Activated T-cell treated with anti-CD3 and anti-CD28 coated beads, Interleukin-2, amount 50 U/mL, for 72 hours (primary cell): ENCODE measurements around the gene NDUFS1. TPM values are rescaled to one million over a fixed set of nuclear protein-coding genes. Genes with fewer than 3 reads are reported as not detected.
"Not testable (repeated sequence)": the region's sequence is repeated elsewhere in the genome, so short reads cannot be mapped to it uniquely, and the experiment has no call there.

Experiments
- ATAC-seq, 2 donors: fragments of 150-1000 bp; cut with Tn5 transposase; replicated peaks in 1 of 2; 2 replicates each; pipeline ENCODE4 v1.10.0; 2021; ENCODE audit warnings: moderate library complexity in 2 of 2, mild to moderate bottlenecking in 1 of 2
- DNase-seq, 2 donors: peaks; one replicate each; pipeline ENCODE4 v3.0.0; 2021 to 2022; ENCODE audit warnings: mixed read lengths in 1 of 2
- H3K27ac Mint-ChIP-seq: one replicate; pipeline ENCODE4 v1.8.0; 2022; ENCODE audit warnings: mild to moderate bottlenecking, moderate library complexity, mixed read lengths
- H3K27me3 Mint-ChIP-seq: one replicate; pipeline ENCODE4 v1.8.0; 2022; ENCODE audit warnings: low read depth, mixed read lengths
- H3K36me3 Mint-ChIP-seq, 2 donors: one replicate each; pipeline ENCODE4 v1.8.0; 2022; ENCODE audit warnings: mixed read lengths in 2 of 2, mild to moderate bottlenecking in 1 of 2; ENCODE audit not compliant: insufficient read depth in 2 of 2
- H3K4me1 Mint-ChIP-seq: one replicate; pipeline ENCODE4 v1.8.0; 2022; ENCODE audit warnings: low read depth, mixed read lengths
- H3K4me3 Mint-ChIP-seq, 2 donors: one replicate each; pipeline ENCODE4 v1.8.0; 2022; ENCODE audit warnings: mild to moderate bottlenecking in 2 of 2, mixed read lengths in 2 of 2, moderate library complexity in 2 of 2
- H3K9me3 Mint-ChIP-seq, 2 donors: one replicate each; pipeline ENCODE4 v1.8.0; 2022; ENCODE audit warnings: mixed read lengths in 2 of 2
- total RNA-seq, 2 donors: library from RNA; stranded (reverse); gene quantifications; one replicate each; pipeline ENCODE4 v1.2.3, GENCODE V29; 2022

The NDUFS1 gene
- total RNA-seq, 2 donors from 2014 or later: 72.2 to 90.2 TPM

DNA sequence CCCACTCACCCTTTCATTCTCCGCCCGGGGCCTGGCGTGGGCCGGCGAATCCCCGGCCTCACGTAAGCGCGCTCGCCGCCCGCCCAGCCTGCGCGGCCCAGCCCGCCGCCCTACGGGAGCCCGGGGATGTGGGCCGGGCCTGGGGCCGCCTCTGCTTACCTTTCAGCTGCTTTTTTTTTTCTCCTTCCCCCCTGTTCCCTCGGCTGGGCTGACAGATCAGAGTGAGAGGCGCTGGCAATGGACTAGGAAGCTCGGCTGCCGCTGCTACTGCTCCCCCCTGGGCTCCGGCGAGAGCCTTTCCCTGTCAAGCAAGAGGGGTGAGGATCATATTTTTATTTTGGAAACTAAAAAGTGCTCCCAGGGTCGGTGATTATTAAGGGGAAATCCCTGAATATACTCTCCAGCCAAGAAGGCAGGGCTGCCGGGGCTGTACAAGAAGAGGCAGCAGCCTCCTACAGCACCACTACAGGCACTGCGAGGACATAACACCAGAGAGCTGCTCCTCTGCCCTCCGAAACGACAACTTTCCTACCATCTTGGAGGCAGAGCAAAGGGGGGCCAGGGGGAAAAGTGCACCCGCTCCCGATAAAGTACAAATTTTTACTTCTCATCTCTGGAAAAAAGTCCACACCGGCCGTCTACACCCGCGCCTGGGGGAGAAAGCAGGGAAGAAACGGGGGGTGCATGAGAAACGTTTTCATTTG, 73.3 kb downstream of the NDUFS1 start, which contains the start of gene INO80D:
INO80D (minus strand) TSS at position 433 of the 704 bp plus-strand sequence. CDS start 23,158 bp downstream, outside the sequence.
- H3K27me3 Mint-ChIP-seq: no peaks in the 10 kb centered on the region
- H3K27ac Mint-ChIP-seq: peak within 1 kb of the TSS; percentile 100
- no peaks in the 10 kb centered on the region for H3K9me3 Mint-ChIP-seq
- ATAC-seq (peak; percentile 93 to 95), DNase-seq (peak; percentile 78 to 86)
- peaks cover 23% of the 10 kb centered on the region for H3K4me1 Mint-ChIP-seq
- peak within 1 kb of the TSS; percentile 99 to 100 for H3K4me3 Mint-ChIP-seq
- peaks cover 6 to 11% of the 10 kb centered on the region in 2 donors for H3K36me3 Mint-ChIP-seq

DNA sequence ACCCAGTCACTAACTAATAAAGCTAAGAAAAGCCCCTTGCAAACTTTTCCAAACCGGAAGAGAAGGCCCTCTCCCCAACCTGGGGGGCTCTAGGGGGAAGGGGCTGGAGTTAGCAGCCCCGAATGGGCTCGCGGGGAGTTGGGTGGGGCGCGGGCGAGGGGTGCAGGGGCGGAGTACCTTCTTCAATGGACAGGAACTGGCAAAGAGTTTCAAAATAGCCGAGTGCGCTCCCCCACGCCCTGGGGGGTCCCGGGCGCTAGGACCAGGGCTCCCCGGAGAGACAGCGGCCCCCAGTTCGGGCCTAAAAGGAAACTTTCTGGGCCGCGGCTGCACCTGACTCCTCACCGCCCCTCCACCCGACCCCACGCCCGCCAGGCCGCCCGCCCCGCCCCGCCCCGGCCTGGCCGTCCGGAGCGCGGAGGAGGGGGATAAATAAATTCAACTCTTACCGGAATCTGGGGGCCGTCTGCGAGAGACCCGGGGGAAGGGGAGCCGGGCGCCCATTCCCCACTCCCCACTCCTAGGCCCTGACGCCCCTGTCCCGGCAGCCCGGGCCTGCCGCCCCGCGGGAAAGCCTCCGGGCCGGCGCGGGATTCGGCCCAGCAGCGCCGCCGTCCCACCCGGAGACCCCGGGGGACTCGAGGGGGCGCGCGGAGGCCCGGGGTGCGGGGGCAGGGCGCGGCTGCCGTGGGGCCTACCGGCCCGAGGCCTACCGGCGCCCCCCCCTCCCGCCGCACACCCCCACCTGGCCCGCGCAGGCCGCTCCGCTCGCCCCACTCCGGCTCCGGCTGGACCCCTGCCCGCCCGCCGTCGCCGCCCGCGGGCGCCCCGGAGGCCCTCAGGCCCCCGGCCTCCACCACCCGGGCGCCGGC, 74.1 kb downstream of the NDUFS1 start:
- Mint-ChIP-seq H3K27ac (peak overlapping the region; percentile 100), H3K4me1 (peaks cover 25% of the 10 kb centered on the region)
- peak; percentile 43 to 49 for ATAC-seq

DNA sequence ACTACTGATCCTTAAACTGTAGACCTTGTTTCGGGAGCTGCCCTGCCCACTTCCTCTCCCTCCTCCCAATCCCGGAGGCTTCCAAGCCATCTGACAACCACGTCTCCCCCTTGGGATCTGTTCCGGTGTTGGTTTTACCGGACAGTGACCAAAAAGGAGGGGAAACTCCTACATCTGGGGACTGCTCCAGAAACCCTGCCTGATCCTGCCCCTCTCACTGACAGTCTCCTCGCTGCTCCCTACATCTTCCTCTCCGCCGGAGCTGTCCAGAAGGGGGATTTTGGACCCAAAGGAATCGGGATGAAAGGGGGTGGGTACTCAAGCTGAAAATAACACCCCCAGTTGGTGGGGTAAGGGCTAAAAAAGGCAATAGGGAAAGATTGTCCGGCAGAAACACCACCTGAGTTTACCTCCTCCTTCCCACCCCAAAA, 74.8 kb downstream of the NDUFS1 start:
- peaks cover 6 to 11% of the 10 kb centered on the region in 2 donors for H3K36me3 Mint-ChIP-seq
- peak overlapping the region; percentile 99 for H3K4me3 Mint-ChIP-seq
- no peaks in the 10 kb centered on the region for H3K27me3 Mint-ChIP-seq
- H3K9me3 Mint-ChIP-seq: no peaks in the 10 kb centered on the region
- ATAC-seq (no peak), DNase-seq (peak; percentile 15 to 17)
- H3K4me1 Mint-ChIP-seq: peaks cover 31% of the 10 kb centered on the region
- H3K27ac Mint-ChIP-seq: peak overlapping the region; percentile 98

More for the DNA sequence above, 74.1 kb downstream of the NDUFS1 start:
- DNase-seq: peak; percentile 54 to 58
- H3K27me3 Mint-ChIP-seq: no peaks in the 10 kb centered on the region
- peak overlapping the region; percentile 99 to 100 for H3K4me3 Mint-ChIP-seq
- H3K9me3 Mint-ChIP-seq: no peaks in the 10 kb centered on the region
- H3K36me3 Mint-ChIP-seq: peaks cover 6 to 11% of the 10 kb centered on the region in 2 donors

DNA sequence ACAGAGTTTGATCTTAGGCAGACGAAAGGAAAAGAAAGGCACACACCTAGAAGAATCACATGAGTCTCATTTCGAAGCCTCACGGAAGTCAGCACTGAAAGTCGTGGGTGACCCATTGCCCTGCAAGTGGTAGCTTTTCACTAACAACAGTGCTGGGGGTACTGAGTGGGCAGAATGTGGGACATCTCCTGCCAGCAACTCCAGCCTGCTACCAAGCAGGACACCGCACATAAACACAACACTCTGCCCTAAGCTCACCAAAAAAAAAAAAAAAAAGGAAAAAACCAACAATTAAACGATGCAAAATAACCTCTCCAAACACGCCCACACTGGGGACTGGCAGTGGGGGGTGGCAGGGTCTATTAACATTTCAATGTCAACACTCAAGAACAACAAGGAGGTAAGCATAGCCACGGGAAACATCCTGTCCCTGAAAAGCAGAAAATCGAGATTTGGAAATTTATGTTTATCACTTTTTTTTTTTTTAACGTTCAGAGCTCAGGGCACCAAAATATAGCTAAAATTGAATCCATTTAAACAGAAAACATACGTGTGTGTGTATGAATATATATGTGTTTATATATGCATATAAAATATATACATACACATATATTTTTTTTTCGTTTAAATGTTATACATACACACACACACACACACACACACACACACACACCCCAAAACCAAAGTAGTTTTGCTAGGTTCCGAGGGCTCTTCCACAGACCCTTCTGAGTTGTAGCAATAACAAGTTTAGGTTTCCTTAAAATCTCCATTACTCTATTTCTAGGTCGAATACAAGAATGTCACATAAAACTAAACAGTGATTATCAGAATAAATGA, 75.4 kb downstream of the NDUFS1 start:
- H3K27me3 Mint-ChIP-seq: no peaks in the 10 kb centered on the region
- H3K27ac Mint-ChIP-seq: peak overlapping the region; percentile 98
- ATAC-seq: peak in 1 of 2 donors; percentile 8
- peak; percentile 36 to 47 for DNase-seq
- peaks cover 6 to 11% of the 10 kb centered on the region in 2 donors for H3K36me3 Mint-ChIP-seq
- H3K4me3 Mint-ChIP-seq: peak overlapping the region; percentile 99
- no peaks in the 10 kb centered on the region for H3K9me3 Mint-ChIP-seq
- peaks cover 35% of the 10 kb centered on the region for H3K4me1 Mint-ChIP-seq

DNA sequence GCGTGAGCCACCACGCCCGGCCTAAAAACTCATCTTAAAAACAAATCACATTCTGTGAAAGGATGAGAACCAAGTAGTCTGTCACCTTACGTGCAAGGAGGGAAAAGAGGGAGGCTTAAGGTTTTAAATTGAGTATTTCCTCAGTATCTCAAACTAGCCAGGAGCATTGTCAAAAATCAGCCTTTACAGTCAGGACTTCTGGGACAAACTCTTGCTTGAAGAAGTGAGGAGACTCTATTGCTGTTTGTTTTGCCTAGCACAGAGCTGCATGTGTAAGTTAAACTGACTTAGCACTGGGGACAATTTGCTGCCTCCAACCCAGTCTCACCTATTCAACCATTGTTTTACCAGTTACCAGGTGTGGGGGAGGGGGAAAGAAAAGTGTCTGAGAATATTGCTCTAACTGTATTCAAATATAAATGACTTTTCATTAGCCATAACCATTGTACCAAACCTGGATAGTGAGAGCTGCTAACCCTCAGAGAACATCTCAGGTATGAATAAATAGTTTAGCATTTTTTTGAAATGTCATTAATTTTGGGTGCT, 76.9 kb downstream of the NDUFS1 start:
- H3K4me3 Mint-ChIP-seq: no peak overlapping the region
- H3K4me1 Mint-ChIP-seq: peaks cover 35% of the 10 kb centered on the region
- no peak for DNase-seq
- no peak overlapping the region for H3K27ac Mint-ChIP-seq
- peaks cover 6 to 11% of the 10 kb centered on the region in 2 donors for H3K36me3 Mint-ChIP-seq
- H3K27me3 Mint-ChIP-seq: no peaks in the 10 kb centered on the region
- ATAC-seq: no peak
- no peaks in the 10 kb centered on the region for H3K9me3 Mint-ChIP-seq

DNA sequence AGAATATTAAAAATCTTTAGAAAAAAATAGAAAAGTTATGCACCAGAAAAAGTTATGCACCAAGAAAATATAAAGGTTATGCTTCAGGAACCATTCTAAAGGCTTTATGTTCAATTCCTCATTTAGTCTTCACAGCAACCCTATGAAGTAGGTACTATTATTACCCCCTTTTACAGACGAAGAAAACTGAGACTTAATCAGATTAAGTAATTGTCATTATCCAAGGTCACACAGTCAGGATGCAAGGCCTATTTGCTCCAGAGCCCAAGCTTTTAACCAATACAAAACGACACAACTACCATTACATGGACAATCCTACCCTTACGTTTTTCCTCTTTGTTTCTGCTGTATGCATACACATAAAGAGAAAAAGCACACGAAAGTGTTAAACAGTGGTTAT, 78.3 kb downstream of the NDUFS1 start:
- Mint-ChIP-seq H3K27ac (no peak overlapping the region), H3K4me1 (peaks cover 35% of the 10 kb centered on the region), H3K9me3 (no peaks in the 10 kb centered on the region), H3K36me3 (peaks cover 6 to 8% of the 10 kb centered on the region in 2 donors), H3K27me3 (no peaks in the 10 kb centered on the region), H3K4me3 (no peak overlapping the region)
- no peak for ATAC-seq
- no peak for DNase-seq

DNA sequence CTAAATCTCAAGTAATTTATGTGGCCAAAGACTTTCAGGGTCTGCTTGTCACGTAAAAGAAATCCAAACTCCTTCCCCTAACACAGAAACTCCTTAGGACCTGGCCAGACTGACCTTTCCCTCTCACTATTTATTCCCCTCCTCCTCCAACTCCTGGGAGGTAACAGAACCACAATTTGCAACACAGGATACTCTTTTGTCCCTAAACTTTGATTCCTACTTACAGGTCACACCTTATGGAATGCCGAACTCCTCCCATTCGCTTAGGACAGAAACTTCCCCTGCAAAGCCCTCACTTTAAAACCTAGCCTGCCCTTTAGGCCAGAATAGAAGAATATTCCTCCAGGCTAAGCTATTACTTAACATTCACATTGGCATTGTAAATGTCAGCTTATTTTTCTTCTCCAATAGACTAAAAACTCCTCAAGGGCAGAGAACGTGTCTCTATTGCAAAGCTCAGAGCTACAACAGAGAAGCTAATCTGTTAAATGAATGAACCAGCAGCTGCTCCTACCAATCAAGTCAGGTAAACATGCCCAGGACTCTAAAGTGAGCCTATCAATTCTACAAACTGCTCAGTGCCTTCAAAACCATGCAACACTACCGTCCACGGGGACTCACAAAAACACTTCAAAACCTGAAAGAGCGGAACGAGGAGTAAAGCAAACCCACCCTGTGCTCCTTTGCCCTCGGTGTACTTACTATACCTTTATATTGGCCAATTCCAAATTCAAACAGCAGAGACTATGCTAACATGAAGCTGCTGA, 79.4 kb downstream of the NDUFS1 start:
- H3K9me3 Mint-ChIP-seq: no peaks in the 10 kb centered on the region
- no peak overlapping the region for H3K4me3 Mint-ChIP-seq
- H3K27me3 Mint-ChIP-seq: no peaks in the 10 kb centered on the region
- H3K36me3 Mint-ChIP-seq: peaks cover 4 to 6% of the 10 kb centered on the region in 2 donors
- no peak overlapping the region for H3K27ac Mint-ChIP-seq
- peaks cover 35% of the 10 kb centered on the region for H3K4me1 Mint-ChIP-seq
- DNase-seq: no peak
- no peak for ATAC-seq

DNA sequence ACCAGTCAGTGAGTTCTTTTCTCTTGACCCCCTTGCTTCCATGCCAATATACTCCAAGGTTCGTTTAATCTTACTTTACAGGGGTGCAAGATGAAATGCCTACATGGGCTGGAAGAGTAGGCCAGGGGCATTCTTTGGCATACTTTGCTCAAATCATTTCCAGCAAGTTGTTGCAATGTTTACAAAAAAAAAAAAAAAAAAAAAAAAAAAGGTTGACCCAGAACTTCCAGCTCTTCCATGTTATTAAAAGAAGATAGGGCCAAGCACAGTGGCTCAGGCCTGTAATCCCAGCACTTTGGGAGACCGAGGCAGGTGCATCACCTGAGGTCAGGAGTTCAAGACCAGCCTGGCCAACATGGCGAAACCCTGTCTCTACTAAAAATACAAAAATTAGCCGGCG, 81.4 kb downstream of the NDUFS1 start:
- H3K4me3 Mint-ChIP-seq, H3K9me3 Mint-ChIP-seq, H3K27ac Mint-ChIP-seq, H3K36me3 Mint-ChIP-seq, ATAC-seq, DNase-seq, H3K27me3 Mint-ChIP-seq: not testable (repeated sequence)
- H3K4me1 Mint-ChIP-seq: peaks cover 34% of the 10 kb centered on the region

DNA sequence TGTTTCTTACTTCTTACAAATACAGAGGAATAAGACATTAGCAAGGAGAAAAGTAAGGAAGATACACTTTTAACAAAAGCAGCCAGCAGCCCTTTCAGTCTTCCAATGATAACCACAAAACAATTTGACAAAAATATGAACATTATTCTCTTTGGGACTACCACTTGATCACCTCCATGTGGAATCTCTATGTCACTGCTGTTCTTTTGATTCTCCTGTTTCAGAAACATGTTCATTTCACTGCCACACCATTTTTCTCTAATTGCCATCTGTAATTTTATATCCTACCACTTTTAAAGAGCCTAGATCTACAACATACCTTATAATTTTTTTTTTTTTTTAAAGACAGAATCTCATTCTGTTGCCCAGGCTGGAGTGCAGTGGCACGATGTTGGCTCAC, 84.1 kb downstream of the NDUFS1 start:
- H3K27me3 Mint-ChIP-seq: no peaks in the 10 kb centered on the region
- no peak for DNase-seq
- H3K4me3 Mint-ChIP-seq: no peak overlapping the region
- no peak overlapping the region for H3K27ac Mint-ChIP-seq
- no peaks in the 10 kb centered on the region for H3K9me3 Mint-ChIP-seq
- peaks cover 21% of the 10 kb centered on the region for H3K4me1 Mint-ChIP-seq
- ATAC-seq: no peak
- peaks cover 0 to 2% of the 10 kb centered on the region in 2 donors for H3K36me3 Mint-ChIP-seq

DNA sequence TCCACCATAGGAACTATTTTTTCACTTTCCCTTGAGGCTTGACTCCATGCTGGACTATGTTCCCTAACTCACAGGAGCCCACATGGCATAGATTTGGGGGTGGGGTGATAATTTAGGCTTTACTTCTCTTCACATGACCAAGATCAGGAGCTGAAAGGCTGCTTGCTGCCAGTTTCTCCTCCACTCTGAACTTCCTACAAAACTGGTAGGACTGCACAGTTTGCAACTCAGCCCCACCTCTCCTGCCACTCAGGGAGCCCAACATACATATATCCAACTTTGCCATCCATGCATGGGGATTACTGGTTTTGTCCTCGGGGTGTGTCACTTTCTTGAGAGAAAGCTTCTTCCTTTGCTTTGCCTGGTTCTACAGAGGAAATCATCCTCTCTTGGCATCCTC, 87.4 kb downstream of the NDUFS1 start:
- no peaks in the 10 kb centered on the region for H3K9me3 Mint-ChIP-seq
- DNase-seq: no peak
- H3K27me3 Mint-ChIP-seq: no peaks in the 10 kb centered on the region
- H3K4me1 Mint-ChIP-seq: peaks cover 20% of the 10 kb centered on the region
- H3K27ac Mint-ChIP-seq: peak overlapping the region; percentile 24
- ATAC-seq: no peak
- no peak overlapping the region for H3K4me3 Mint-ChIP-seq
- H3K36me3 Mint-ChIP-seq: peaks cover under 1 to 2% of the 10 kb centered on the region in 2 donors

DNA sequence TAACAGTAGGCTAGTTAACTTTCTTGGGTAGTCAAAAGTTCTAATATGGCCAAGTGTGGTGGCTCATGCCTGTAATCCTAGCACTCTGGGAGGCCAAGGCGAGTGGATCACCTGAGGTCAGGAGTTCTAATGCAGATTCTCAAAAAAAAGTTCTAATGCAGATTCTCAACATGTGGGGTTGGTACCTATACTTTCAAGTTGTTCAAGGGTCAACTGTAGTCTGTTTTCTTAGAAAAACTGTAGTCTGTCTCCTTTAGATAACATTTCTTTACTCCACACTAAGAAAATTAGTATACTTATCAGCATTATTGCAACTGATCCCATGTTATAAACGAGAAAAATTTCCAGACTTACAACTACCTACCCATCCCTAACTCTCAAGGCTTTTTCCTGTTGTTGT, 89.8 kb downstream of the NDUFS1 start:
- DNase-seq: no peak
- Mint-ChIP-seq H3K27ac (no peak overlapping the region), H3K4me1 (peaks cover 38% of the 10 kb centered on the region), H3K27me3 (no peaks in the 10 kb centered on the region), H3K9me3 (no peaks in the 10 kb centered on the region), H3K36me3 (peaks cover 2 to 7% of the 10 kb centered on the region in 2 donors), H3K4me3 (no peak overlapping the region)
- no peak for ATAC-seq

DNA sequence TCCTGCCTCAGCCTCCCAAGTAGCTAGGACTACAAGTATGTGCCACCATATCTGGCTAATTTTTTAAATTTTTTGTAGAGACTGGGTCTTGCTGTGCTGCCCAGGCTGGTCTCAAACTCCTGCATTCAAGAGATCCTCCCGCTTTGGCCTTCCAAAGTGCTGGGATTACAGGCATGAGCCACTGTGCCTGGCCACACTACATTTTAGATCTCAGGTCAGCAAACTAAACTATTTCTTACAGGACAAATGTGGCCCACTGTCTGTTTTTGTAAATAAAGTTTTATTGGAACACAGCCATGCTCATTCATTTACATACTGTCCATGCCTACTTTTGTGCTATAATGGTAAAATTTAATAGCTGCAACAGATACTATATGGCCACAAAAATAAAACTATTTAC, 91.0 kb downstream of the NDUFS1 start:
- H3K27ac Mint-ChIP-seq: no peak overlapping the region
- ATAC-seq (no peak), DNase-seq (no peak)
- no peaks in the 10 kb centered on the region for H3K9me3 Mint-ChIP-seq
- H3K36me3 Mint-ChIP-seq: peaks cover 4 to 11% of the 10 kb centered on the region in 2 donors
- H3K27me3 Mint-ChIP-seq: no peaks in the 10 kb centered on the region
- H3K4me1 Mint-ChIP-seq: peaks cover 44% of the 10 kb centered on the region
- H3K4me3 Mint-ChIP-seq: no peak overlapping the region
